Stimulated activated memory B cell treated with anti-CD40 and anti-IgM and Interleukin-4, amounts not matched to agents 10 μg/mL and 1 μg/mL and 100 μg/mL, for 72 hours (primary cell): ENCODE results near the gene C18orf32.

Source experiments
- ATAC-seq: fragments of 150-1000 bp; cut with Tn5 transposase; 2 replicates; pipeline ENCODE4 v1.10.0; 2021
- H3K27ac Mint-ChIP-seq: one replicate; pipeline ENCODE4 v1.8.0; 2022; ENCODE audit warnings: mild to moderate bottlenecking, mixed read lengths
- H3K27me3 Mint-ChIP-seq: one replicate; pipeline ENCODE4 v1.8.0; 2022; ENCODE audit warnings: mixed read lengths
- H3K36me3 Mint-ChIP-seq: one replicate; pipeline ENCODE4 v1.8.0; 2022; ENCODE audit warnings: mixed read lengths
- H3K4me1 Mint-ChIP-seq: one replicate; pipeline ENCODE4 v1.8.0; 2022; ENCODE audit warnings: mixed read lengths
- H3K4me3 Mint-ChIP-seq: one replicate; pipeline ENCODE4 v1.8.0; 2022; ENCODE audit warnings: mild to moderate bottlenecking, moderate library complexity, mixed read lengths
- H3K9me3 Mint-ChIP-seq: one replicate; pipeline ENCODE4 v1.8.0; 2022; ENCODE audit warnings: mixed read lengths

The C18orf32 gene

DNA sequence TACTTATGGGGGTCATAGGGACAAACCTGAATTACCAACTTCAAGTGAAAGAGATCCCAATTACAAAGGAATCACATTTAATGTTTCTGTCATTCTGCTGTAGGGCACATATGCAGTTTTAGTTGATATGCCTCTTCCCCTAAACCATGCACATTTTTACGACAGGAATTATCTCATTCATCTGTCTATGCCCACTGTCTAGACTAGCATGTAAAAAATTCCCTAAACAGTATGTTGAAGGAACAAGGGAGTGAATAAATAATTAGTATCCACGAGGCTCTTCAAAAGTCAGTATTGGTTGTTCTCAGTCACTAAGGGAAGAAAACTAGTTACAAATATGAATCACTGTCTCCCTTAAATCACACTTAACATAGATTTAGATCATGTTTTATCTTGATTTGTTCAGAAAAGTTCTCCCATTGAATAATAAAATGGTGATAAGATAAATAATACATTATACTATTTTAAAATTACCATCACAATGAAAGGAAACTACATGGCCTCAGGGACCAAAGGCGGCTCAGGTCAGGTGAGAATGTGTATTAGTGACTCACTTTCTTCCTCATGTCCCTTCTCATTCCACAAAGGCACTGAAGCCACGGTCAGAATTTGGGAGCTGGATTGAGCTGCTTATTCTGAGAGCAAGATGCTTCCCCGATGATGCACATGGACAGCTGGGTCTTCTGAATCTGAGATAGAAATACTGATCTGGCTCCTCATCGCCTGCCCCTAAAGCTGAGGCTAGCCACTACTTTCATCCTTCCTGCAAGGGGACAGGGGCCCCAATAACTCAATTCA lies 55.7 kb downstream of the C18orf32 start:
- ATAC-seq, result no peak
- Mint-ChIP-seq H3K27me3 (no peaks in the 10 kb centered on the region), H3K27ac (no peak overlapping the region), H3K4me1 (peaks cover 16% of the 10 kb centered on the region), H3K36me3 (peaks cover 22% of the 10 kb centered on the region), H3K9me3 (no peaks in the 10 kb centered on the region), H3K4me3 (no peak overlapping the region)
